ENCODE results near the gene HFM1. TPM values are rescaled to one million over a fixed set of nuclear protein-coding genes. Genes with fewer than 3 reads are reported as not detected.

The HFM1 gene
- total RNA-seq, 1 experiment from 2014 or later: 2.4 TPM

DNA sequence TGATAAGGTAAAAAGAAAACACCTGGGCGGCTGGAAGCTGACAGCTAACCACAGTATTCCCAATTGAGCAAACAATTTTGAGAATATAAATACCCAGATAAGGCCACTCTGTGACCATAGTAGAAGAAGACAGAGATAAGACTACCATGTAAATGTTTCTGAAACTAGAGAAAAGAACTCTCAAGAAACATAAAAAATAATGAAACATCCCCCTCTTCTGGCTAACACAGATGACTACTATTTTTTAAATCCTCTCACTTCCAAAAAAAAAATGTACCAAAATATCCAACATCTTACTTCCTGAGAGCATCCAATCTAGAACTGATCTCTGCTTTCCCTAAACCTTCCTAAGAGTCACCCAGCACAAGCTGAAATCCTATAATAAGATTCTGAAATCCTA is 125.9 kb downstream of the HFM1 start:
- H3K4me1 Mint-ChIP-seq: peaks cover 4 to 7% of the 10 kb centered on the region in 2 experiments; a peak in 3 of 4 replicates
- no CpG with 5 or more reads among the region's 1 CpG for WGBS (ENCODE audit: extremely low coverage, insufficient read length, low lambda C conversion rate)
- Histone ChIP-seq H2BK15ac (ENCODE audit: low read depth, low read length) (no peak overlapping the region), H4K20me1 (ENCODE audit: control insufficient read depth, insufficient read depth, insufficient read length) (no peaks in the 10 kb centered on the region), H3K23me2 (ENCODE audit: insufficient read length, low read depth, low read length, poor library complexity, severe bottlenecking) (no peaks in the 10 kb centered on the region), H2BK12ac (ENCODE audit: insufficient read length, low read depth, low read length) (no peak overlapping the region), H3K27me3 (ENCODE audit: insufficient read depth, low read length) (no peaks in the 10 kb centered on the region), H4K91ac (ENCODE audit: insufficient read length, low read depth, low read length) (no peak overlapping the region), H3K9me3 (ENCODE audit: control insufficient read depth, low read depth, low read length) (no peaks in the 10 kb centered on the region), H3K79me1 (ENCODE audit: insufficient read depth, low read depth, low read length, poor library complexity, severe bottlenecking) (no peaks in the 10 kb centered on the region), H2BK5ac (ENCODE audit: insufficient read length, low read length) (no peak overlapping the region), H2AFZ (ENCODE audit: low read length) (no peak overlapping the region), H2BK120ac (ENCODE audit: low read depth, low read length, poor library complexity, severe bottlenecking) (no peak overlapping the region), H3K27ac (ENCODE audit: insufficient read length, low read depth, low read length) (no peak overlapping the region), H3K14ac (ENCODE audit: insufficient read depth, low read length) (no peak overlapping the region), H4K5ac (ENCODE audit: insufficient read length, low read depth, low read length) (no peak overlapping the region), H3K4me1 (ENCODE audit: insufficient read depth, low read length) (no peaks in the 10 kb centered on the region), H3K4me2 (ENCODE audit: insufficient read depth, insufficient read length, low read length) (no peak overlapping the region), H3K18ac (ENCODE audit: insufficient read length, low read depth, low read length) (no peak overlapping the region), H3K79me2 (ENCODE audit: insufficient read depth, low read length) (no peaks in the 10 kb centered on the region), H3K4ac (ENCODE audit: low read depth, low read length) (no peak overlapping the region), H3K23ac (ENCODE audit: insufficient read length, low read depth, low read length) (no peak overlapping the region), H2BK20ac (ENCODE audit: low read depth, low read length, poor library complexity, severe bottlenecking) (no peak overlapping the region), H4K8ac (replicated peaks; ENCODE audit: insufficient read length, low read depth, low read length) (no peak overlapping the region), H2AK5ac (ENCODE audit: insufficient read length, low read length) (no peak overlapping the region), H3K56ac (ENCODE audit: insufficient read length, low read depth, low read length) (no peak overlapping the region), H3T11ph (ENCODE audit: low read length) (no peak overlapping the region), H3K9ac (ENCODE audit: extremely low read depth, insufficient read length, low read length) (no peak overlapping the region)
- H3K9me3 Mint-ChIP-seq: no peaks in the 10 kb centered on the region
- no peak for DNase-seq
- peaks cover 3% of the 10 kb centered on the region; the same call in 1 of the 2 replicates for H3K27me3 Mint-ChIP-seq (ENCODE audit: low read depth)
- H3K4me3 Mint-ChIP-seq: no peak overlapping the region
- H3K27ac Mint-ChIP-seq: no peak overlapping the region
- TF ChIP-seq, protein P1, sequence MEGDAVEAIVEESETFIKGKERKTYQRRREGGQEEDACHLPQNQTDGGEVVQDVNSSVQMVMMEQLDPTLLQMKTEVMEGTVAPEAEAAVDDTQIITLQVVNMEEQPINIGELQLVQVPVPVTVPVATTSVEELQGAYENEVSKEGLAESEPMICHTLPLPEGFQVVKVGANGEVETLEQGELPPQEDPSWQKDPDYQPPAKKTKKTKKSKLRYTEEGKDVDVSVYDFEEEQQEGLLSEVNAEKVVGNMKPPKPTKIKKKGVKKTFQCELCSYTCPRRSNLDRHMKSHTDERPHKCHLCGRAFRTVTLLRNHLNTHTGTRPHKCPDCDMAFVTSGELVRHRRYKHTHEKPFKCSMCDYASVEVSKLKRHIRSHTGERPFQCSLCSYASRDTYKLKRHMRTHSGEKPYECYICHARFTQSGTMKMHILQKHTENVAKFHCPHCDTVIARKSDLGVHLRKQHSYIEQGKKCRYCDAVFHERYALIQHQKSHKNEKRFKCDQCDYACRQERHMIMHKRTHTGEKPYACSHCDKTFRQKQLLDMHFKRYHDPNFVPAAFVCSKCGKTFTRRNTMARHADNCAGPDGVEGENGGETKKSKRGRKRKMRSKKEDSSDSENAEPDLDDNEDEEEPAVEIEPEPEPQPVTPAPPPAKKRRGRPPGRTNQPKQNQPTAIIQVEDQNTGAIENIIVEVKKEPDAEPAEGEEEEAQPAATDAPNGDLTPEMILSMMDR (conservative IDR thresholded peaks at IDR 0.05): peak; percentile 68
- no peaks in the 10 kb centered on the region for H3K36me3 Mint-ChIP-seq (ENCODE audit: insufficient read depth in 1 of 3, low read depth in 3 of 3)

Data from H9 (cell line).